Fibroblast of pulmonary artery (primary cell): ENCODE data around the gene CDHR3.

Experiments used
- DNase-seq: peaks from one replicate; pipeline ENCODE4 v3.0.0-alpha.2; 2010; ENCODE audit warnings: low read depth
- H3K4me3 ChIP-seq: replicated peaks from 2 replicates; pipeline ENCODE4 v1.5.1; 2011; ENCODE audit warnings: low read depth, mild to moderate bottlenecking, control low read depth, low read length, moderate library complexity
- CTCF ChIP-seq: IDR thresholded peaks from 2 replicates; pipeline ENCODE4 v1.5.1; 2011; ENCODE audit warnings: mild to moderate bottlenecking, control low read depth, low read length, inconsistent platforms; ENCODE audit errors: missing control alignments

Gene CDHR3

DNA sequence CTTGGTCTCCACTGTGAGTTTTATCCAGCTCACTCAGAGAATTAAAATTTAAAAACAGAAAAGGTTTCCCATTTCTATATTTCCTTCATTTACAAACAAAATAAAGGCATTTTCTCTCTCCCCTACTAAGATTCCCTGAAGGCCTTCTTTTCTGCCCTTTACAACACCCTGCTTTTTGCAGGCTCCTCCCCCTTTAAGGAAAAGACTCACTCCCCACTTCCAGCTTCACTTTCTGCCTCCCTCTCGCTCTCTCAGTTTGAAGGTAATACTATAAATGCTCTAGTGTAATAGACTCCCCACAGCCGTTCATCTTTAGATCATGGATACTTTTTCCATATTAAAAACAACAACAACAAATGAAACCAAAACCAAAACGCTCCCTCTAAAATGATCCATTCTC is 53.3 kb downstream of the CDHR3 start:
- DNase-seq: no peak
- no peak for TF ChIP-seq CTCF

GRCh38 chr7:106017657-106018056 is 54.6 kb downstream of the CDHR3 start:
- no peak for TF ChIP-seq CTCF
- H3K4me3 ChIP-seq: no peak overlapping the region
- DNase-seq: no peak

More for the DNA sequence above, 53.3 kb downstream of the CDHR3 start:
- H3K4me3 ChIP-seq: no peak overlapping the region

DNA sequence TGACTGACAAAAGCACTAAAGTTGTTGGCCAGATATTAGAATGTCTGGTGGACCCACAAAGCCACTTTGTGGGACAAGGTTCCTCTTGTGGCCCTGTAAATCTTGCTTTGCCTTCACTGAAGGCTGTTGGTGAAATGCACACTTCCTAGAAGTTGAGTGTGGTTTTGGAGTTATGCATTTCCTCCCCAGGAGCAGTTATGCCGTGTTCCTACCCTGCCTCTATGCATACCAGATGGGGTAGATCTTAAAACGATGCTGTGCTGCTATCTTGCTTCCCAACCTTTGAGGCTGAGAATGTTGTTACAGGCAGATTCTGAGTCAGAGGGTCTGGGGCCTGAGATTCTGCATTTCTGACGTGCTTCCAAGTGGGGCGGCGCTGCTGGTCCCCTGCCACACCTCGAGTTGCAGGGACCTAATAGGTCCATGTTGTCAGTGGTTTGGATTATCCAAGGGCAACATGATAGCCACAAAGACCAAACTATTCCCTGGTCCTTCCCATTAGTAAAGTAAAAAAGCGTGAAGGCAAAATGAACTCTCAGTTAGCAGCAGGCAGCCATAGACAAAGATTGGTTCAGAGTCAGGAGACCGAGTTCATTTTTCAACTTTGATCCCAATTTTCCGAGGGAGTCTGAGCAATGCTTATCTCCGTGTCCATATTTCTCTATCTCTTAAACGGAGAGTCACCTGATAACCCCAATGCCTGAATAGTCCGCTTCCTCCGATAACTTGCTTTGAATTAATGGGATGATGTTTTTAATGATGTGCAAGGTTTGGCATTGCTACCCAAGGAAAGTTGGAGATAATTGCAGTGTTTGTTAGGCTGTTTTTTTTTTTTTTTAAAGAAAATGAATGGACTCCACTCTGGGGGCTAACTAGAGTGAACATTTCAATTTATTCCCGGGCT is 55.8 kb downstream of the CDHR3 start:
- no peak overlapping the region for H3K4me3 ChIP-seq
- TF ChIP-seq CTCF: no peak
- DNase-seq: no peak

DNA sequence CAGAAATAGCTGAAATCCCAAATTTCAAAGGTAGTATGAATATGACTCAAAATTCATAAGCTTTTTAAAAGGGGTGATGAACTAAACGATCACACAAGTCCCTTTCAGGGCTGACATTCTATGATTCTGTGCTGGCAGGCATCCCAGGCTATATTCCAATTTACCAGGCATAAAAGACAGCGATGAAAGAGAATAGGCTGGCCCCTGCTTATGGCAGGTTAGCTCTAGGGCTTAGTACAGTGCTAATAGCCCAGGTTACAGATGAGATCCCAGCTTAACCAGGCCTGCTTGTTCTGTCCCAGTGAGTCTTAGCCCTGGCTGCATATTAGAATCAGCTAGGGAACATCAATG is 56.4 kb downstream of the CDHR3 start:
- no peak for TF ChIP-seq CTCF
- no peak overlapping the region for H3K4me3 ChIP-seq
- no peak for DNase-seq

DNA sequence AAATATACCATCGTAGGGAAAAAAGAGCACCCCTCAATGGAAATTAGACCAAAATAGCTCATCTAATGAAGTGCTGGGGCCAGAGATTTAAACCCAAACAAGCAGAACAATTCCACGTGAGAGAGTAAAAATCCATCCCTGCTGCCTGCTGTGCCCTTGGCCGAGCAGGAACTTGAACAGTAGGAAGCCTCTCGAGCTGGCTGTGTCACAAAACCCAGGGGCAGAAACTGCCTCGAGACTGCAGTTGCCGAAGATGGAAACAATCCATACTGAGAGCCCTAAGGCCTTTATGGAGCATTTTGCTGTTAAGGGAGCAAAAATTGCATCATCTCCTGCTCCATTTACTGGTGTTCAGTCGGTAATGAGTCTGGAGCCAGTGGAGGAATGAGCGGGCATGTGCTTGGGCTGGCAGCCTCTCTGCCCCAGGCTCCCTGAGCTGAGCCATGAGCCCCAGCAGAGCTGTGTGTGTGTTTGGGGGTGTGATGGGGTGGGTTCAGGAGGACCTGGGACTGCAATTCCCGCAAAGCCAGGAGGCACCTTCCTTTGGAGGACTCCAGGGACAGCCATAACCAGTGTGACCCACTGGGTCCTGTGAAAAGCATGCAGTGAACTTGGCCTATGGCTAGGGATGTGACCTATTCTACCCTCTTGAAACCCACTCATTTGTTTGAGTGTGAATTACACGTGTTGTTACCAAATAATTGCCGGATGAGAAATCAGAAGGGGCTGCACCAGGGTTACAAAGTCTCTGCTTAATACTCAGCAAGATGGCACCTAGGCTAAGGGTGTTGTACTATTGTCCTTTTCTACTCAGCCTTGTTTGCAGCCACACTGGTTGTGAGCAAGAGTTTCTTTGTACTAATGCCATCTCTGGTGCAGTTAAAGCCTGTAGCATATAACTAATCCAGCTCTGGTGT is 58.3 kb downstream of the CDHR3 start:
- no peak for DNase-seq
- no peak for TF ChIP-seq CTCF
- no peak overlapping the region for H3K4me3 ChIP-seq

DNA sequence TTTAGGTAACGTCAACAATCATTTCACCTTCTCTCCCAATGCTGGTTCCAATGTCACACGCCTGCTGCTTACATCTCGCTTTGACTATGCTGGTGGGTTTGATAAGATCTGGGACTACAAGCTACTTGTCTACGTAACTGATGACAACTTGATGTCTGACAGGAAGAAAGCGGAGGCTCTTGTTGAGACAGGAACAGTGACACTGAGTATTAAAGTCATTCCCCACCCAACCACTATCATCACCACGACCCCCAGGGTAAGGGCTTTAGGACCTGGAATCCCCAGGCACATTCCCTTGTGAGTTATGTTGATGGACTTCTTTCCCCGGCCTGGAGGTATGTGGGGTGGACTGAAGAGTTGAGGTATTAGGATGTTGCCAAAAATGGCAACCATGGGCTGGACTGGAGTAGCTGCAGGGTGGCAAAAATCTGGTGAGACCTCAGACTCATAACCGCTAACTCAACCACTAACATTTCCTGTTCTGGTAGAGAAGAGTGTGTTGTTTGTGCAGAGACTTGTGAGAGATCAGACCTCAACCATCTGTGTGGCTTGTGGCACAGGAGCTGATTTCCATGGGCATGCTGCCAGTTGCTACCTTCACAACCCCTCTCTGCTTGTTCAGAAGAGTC is 59.2 kb downstream of the CDHR3 start:
- no peak for DNase-seq
- no peak overlapping the region for H3K4me3 ChIP-seq
- no peak for TF ChIP-seq CTCF
